Suppressor macrophage treated with lipopolysaccharide for 4 hours (primary cell): ENCODE measurements around the gene PPP1R1C.
A peak's percentile ranks its signal among the peaks of the same experiment; 100 is the strongest.

ENCODE experiments used
- DNase-seq: peaks from one replicate; pipeline ENCODE4 v3.0.0-alpha.2; 2020

The PPP1R1C gene

DNA sequence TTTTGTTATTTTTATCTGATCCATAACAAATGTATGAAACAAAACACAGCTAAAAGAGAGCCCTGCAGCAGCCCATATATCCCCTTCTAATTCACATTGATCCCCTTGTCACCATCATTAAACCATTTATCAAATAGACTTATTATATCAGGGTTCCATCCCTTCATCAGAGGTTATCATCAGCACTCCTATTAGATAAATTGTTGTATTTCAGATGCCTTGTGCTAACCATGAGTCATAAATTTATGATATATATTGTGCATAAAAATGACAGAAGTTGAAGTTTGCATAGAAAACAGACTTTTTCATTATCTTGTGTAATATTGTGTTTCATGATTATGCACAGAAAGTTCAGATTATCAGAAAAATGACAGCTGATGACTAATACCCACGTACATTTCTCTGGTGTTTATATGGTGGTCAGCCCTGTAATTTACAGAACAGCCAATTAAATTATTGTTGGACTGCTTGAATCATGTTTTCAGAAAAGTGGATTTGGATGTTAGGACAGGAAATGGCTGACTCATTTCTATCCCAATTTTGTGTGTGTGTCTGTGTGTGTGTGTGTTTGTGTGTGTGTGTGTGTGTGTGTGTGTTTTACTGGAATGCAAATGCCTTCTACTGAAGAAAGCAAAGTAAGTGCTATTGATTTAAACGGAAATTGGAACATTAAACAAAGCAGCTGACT, 80.9 kb downstream of the PPP1R1C start:
- no peak for DNase-seq

DNA sequence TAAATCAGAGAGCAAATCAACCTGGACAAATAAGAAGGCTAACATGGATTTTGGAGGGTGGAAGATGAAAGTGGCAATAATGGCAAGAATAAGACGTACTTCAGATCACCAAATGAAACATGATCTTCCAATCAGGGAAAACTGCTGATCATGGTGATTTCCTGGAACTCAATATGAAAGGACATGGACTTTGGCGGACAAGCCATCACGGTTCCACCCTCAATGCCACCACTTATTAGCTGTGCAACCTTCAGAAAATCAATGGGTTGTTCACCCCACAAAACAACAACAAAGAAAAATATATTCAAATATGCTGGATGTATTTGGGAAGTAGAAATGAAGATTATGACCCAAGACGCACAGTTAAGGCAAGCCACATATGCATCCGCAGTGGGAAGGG, 81.7 kb downstream of the PPP1R1C start:
- no peak for DNase-seq

- no peak for DNase-seq
These were observed 83.2 kb downstream of the PPP1R1C start for GRCh38 chr2:182068811-182069210.

- no peak for DNase-seq
These were observed 83.8 kb downstream of the PPP1R1C start for GRCh38 chr2:182069416-182069815.

GRCh38 chr2:182069908-182070307, 84.3 kb downstream of the PPP1R1C start:
- no peak for DNase-seq

DNA sequence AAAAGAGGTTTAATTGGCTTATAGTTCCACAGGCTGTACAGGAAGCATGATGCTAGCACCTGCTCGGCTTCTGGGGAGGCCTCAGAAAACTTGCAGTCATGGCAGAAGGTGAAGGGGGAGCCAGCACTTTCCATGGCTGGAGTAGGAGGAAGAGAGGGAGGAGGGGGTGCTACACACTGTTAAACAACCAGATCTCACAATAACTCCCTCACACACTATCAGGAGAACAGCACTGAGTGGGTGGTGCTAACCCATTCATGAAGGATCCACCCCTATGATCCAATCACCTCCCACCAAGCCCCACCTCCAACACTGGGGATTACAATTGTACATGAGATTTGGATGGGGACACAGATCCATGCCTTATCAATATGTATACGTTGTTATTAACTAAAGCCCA, 85.1 kb downstream of the PPP1R1C start:
- DNase-seq: no peak

DNA sequence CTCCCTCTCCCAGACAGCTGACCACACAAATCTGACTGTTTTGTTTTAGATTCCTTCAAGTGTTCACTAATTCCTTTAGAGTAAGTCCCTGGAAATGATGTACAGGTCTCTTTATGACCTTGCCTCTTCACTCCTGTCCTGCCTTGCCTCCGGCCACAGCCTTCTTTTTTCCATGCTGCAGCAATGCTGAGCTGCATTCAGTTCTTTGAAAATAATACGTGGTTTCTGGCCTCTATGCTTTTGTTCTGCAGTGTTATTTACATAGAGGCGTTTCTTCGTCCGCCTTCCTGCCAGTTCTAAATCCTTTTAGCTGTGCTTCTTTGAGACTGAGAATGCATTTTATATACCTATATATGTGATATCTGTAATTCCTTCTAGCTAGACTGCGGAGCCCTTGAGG, 87.2 kb downstream of the PPP1R1C start:
- DNase-seq: no peak

DNA sequence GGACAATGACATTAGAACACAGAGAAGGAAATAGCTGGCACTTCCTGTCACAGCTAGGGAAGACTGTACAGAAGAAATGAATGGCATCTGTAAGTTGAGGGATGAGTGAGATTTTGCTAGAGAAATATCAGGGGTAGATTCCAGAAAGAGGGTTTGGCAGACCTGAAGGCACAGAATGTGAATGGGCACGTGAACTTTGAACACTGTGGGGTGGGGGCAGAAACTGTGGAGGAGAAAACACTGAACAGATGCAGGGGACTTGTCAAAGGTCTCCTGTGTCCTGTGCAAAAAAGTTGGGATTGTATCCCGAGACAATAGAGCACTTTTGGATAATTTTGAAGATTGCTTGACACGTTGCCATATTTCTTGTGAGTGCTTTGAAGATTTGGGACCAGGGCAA, 88.0 kb downstream of the PPP1R1C start:
- DNase-seq: no peak

DNA sequence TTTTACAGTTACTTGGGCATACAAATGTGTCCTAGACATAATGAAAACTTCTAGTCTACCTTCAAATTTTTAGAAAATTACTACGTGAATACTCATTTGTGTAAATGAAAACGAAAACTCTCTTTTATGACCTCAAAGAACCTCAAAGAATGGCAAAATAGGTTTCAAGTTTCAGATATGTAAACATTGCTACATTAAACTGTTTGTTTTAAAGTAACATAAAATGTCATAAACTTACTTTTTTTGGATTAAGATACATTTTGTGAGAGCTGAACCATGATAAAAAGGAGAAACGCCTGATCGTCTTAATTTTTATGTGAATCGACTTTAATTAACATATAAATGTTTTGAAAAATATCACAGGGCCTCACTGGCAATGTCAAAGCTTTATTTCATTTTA, 91.4 kb downstream of the PPP1R1C start:
- no peak for DNase-seq

- DNase-seq: peak; percentile 83
These were observed 91.9 kb downstream of the PPP1R1C start for GRCh38 chr2:182077448-182078142.

DNA sequence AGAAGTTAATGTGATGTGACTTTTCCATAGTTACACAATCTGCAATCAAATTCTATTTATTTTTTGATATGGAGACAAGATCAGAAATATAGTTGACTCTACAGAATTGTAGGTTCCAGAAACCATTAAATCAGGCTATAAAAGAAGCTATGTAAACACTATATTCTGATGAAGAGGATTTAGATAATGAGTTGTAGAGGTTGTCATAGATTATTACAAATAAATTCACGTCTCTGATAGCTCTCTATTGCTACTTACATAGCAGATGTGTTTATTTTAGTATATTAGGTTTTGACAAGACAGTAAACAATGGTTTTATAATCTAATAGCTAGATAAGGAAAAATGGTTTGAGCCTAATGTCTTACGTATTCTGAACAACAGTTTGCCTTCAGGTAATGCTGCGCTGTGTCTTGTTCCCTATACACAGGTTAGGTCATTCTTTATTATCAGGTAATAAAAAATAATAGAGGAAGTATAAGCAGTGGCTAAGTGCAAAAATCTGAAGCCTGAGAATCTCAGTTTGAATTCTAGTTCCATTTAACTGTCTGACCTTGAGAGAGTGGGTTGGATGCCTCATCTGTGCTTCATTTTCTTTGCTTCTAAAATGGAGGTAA, 93.4 kb downstream of the PPP1R1C start:
- DNase-seq: no peak

DNA sequence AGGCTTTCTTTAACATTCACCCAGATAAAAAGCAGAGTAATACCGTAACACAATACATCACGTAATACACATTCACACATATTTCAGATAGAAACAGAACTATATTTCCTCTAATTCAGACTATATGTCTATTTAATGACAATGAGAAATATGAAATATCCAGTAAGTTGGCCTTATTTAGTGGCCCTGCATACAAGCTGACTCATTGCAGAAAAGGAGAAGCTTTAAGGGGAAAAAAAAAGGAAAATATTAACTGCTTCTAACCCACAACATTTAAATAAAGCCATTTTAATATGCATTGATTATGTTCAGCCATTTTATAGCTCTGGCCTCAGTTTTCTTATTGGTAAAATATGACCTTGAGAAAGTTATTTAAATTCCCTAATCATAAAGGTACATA, 94.8 kb downstream of the PPP1R1C start:
- peak; percentile 31 for DNase-seq

- no peak for DNase-seq
These were observed 96.1 kb downstream of the PPP1R1C start for GRCh38 chr2:182081602-182082260.

GRCh38 chr2:182088681-182089320, 103.1 kb downstream of the PPP1R1C start:
- DNase-seq: no peak

GRCh38 chr2:182090486-182090885, 104.8 kb downstream of the PPP1R1C start:
- DNase-seq: no peak

- no peak for DNase-seq
These were observed 112.0 kb downstream of the PPP1R1C start for GRCh38 chr2:182097571-182098164.

- DNase-seq: no peak
These were observed 113.0 kb downstream of the PPP1R1C start for GRCh38 chr2:182098648-182099047.

GRCh38 chr2:182101263-182101662, 115.6 kb downstream of the PPP1R1C start:
- DNase-seq: peak; percentile 10

GRCh38 chr2:182103526-182103925, 117.9 kb downstream of the PPP1R1C start:
- DNase-seq: no peak

GRCh38 chr2:182110347-182110746, 124.7 kb downstream of the PPP1R1C start:
- no peak for DNase-seq

DNA sequence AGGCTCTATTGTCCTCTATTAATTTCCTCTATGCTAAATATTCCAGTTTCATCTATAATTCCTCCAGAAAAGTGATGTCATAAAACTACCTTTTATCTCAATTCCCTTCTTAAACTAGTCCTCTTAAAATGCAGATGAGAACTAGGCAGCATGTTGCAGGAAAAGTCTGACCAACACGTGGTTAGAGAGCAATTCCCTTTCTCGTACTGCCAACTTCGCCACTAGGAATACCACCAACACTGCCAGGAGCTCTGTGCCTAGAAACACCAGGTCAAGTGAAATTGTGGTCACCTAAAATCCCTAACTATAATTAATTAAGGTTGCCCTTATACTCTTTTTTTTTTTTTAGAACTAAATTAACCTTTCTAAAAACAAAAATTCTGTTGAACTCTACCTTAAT, 127.7 kb downstream of the PPP1R1C start:
- no peak for DNase-seq

- no peak for DNase-seq
These were observed 129.6 kb downstream of the PPP1R1C start for GRCh38 chr2:182115258-182115657.

GRCh38 chr2:182116774-182117173, 131.1 kb downstream of the PPP1R1C start:
- no peak for DNase-seq
